ENCODE data around the gene CTNNA2.

The CTNNA2 gene

DNA sequence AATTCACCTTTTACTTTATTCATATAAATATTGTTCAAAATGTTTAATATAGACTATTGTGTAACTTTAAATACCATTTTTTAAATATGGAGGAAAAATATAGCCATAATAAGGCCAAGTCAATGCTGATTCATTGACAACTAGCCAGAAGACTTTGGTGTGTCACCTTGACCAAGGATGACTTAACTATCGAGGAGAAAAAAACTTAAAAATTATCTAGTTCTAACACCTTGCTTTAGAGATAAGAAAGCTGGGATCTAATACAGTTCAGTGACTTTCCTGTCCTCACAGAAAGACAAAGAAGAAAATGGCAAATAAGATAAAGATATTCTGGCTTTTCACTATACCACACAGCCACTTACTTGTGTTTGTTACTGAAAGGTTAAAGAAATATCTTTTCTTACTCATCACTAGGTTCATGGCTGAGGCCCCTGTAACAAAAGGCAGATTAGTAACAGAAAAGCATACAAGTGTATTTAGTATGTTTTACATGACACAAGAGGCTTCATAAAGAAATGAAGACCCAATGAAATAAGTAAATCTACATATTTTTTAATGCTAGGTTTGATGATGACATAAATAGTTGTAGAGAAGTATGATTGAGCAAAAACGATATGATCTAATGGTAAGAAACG lies 857.6 kb downstream of the CTNNA2 start:
- TF ChIP-seq, protein P1, sequence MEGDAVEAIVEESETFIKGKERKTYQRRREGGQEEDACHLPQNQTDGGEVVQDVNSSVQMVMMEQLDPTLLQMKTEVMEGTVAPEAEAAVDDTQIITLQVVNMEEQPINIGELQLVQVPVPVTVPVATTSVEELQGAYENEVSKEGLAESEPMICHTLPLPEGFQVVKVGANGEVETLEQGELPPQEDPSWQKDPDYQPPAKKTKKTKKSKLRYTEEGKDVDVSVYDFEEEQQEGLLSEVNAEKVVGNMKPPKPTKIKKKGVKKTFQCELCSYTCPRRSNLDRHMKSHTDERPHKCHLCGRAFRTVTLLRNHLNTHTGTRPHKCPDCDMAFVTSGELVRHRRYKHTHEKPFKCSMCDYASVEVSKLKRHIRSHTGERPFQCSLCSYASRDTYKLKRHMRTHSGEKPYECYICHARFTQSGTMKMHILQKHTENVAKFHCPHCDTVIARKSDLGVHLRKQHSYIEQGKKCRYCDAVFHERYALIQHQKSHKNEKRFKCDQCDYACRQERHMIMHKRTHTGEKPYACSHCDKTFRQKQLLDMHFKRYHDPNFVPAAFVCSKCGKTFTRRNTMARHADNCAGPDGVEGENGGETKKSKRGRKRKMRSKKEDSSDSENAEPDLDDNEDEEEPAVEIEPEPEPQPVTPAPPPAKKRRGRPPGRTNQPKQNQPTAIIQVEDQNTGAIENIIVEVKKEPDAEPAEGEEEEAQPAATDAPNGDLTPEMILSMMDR (IDR thresholded peaks at IDR 0.05; ENCODE audit: insufficient read depth, low read depth, low read length, missing control alignments): no peak
- no peak overlapping the region for H3K4me3 ChIP-seq (ENCODE audit: low read depth, low read length)
- no peak for DNase-seq (ENCODE audit: low read depth)

DNA sequence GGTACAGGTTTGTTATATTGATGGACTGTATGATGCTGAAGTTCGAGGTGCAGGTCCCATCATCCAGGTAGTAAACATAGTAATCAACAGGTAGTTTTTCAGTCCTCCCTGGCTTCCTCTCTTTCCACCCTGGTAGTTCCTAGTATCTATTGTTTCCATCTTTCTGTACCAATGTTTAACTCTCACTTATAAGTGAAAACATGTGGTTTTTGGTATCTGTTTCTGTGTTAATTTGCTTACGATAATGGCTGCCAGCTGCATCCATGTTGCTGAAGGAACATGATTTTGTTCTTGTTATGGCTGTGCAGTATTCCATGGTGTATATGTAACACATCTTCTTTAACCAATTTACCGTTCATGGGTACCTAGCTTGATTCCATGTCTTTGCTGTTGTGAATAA lies 861.3 kb downstream of the CTNNA2 start:
- DNase-seq (ENCODE audit: low read depth): no peak
- TF ChIP-seq, protein P1 (IDR thresholded peaks at IDR 0.05; ENCODE audit: insufficient read depth, low read depth, low read length, missing control alignments): no peak
- H3K4me3 ChIP-seq (ENCODE audit: low read depth, low read length): no peak overlapping the region

DNA sequence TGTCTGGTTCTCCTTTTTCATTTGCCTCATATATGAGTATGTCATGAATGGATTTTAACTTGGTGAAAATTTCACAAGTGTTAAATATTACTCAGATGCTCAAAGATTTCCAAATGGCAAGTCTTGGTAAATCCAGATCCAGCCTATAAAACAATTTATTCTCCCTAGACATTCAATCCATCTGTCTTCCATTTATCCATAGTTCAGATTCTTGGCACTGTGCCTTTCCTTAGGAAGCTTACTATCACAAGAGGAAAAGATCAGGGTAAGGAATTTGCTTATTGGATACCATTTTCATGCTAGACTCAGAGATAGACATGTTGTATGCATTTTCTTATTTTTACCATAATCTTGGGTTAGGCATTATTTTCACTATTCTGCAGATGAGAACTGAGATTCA lies 864.2 kb downstream of the CTNNA2 start:
- TF ChIP-seq, protein P1 (IDR thresholded peaks at IDR 0.05; ENCODE audit: insufficient read depth, low read depth, low read length, missing control alignments): no peak
- no peak for DNase-seq (ENCODE audit: low read depth)
- no peak overlapping the region for H3K4me3 ChIP-seq (ENCODE audit: low read depth, low read length)

DNA sequence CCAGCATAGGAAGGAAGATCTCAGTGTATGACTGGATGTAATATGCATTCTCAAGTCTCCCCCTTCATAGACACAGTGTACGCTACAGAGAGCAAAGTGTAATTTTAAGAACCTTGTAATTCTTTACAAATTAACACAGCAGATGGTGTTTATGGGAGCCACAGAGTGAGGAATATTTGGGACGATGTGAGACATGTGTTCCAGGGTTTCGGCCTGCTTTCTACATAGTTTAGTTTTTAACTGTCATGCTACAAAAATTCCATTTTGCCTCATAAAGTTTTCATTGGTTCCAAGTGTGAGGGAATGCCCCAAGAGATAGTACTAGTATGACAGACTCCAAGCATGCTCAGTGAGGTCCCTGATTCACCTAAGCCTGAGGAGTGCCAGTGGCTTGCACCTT lies 867.9 kb downstream of the CTNNA2 start:
- TF ChIP-seq, protein P1 (IDR thresholded peaks at IDR 0.05; ENCODE audit: insufficient read depth, low read depth, low read length, missing control alignments): no peak

DNA sequence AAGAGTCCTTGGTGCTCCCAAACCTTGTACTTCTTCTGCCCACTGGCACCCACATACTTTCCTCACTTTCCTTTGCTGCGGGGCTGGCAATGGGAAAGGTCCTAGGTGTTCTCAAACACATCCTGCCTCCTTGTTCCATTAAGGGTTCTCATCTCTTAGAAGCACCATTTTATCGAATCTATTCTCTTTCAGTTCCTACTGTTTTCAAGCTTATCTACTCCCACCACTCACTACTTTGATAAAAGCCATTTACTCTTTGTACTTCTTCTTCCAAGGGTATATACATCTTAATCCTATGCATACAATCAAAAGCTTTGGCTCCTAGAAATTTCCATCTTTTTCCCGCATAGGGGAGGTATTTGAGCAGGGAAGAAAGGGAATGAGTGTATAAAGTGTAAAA lies 868.8 kb downstream of the CTNNA2 start:
- no peak for DNase-seq (ENCODE audit: low read depth)
- H3K4me3 ChIP-seq (ENCODE audit: low read depth, low read length): no peak overlapping the region
- TF ChIP-seq, protein P1 (IDR thresholded peaks at IDR 0.05; ENCODE audit: insufficient read depth, low read depth, low read length, missing control alignments): no peak

More for the DNA sequence above, 867.9 kb downstream of the CTNNA2 start:
- no peak overlapping the region for H3K4me3 ChIP-seq (ENCODE audit: low read depth, low read length)
- no peak for DNase-seq (ENCODE audit: low read depth)

- no peak for DNase-seq (ENCODE audit: low read depth)
- TF ChIP-seq, protein P1 (IDR thresholded peaks at IDR 0.05; ENCODE audit: insufficient read depth, low read depth, low read length, missing control alignments): no peak
Observed at GRCh38 chr2:80392441-80392840, 879.6 kb downstream of the CTNNA2 start.

DNA sequence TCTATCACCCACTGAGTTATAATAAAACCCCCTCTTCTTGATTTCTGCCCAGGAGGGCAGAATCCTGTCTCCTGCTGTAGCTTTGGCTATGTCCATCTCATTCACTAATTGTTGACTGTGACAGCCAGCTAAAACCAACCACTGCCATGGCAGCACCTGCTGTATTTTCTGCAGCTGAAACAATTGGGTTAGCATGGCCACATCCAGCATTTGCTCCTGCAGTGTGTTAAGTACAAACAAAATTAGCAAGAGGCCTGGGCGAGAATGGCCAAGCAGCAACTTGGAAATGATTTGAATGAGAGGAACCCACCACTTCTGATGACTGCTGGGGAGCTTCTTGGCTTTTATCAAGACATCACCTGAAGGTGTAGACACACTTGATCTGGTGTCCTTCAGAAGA lies 881.1 kb downstream of the CTNNA2 start:
- no peak overlapping the region for H3K4me3 ChIP-seq (ENCODE audit: low read depth, low read length)
- no peak for DNase-seq (ENCODE audit: low read depth)
- TF ChIP-seq, protein P1 (IDR thresholded peaks at IDR 0.05; ENCODE audit: insufficient read depth, low read depth, low read length, missing control alignments): no peak

More at GRCh38 chr2:80392441-80392840, 879.6 kb downstream of the CTNNA2 start:
- H3K4me3 ChIP-seq (ENCODE audit: low read depth, low read length): no peak overlapping the region
